Activated T-cell treated with anti-CD3 and anti-CD28 coated beads, Interleukin-2, amount 50 U/mL, for 72 hours (primary cell): ENCODE measurements around the gene NEMP1. TPM values are rescaled to one million over a fixed set of nuclear protein-coding genes. Genes with fewer than 3 reads are reported as not detected.

ENCODE experiments used
- ATAC-seq, 2 donors: fragments of 150-1000 bp; cut with Tn5 transposase; replicated peaks in 1 of 2; 2 replicates each; pipeline ENCODE4 v1.10.0; 2021; ENCODE audit warnings: moderate library complexity in 2 of 2, mild to moderate bottlenecking in 1 of 2
- DNase-seq, 2 donors: peaks; one replicate each; pipeline ENCODE4 v3.0.0; 2021 to 2022; ENCODE audit warnings: mixed read lengths in 1 of 2
- H3K27ac Mint-ChIP-seq: one replicate; pipeline ENCODE4 v1.8.0; 2022; ENCODE audit warnings: mild to moderate bottlenecking, moderate library complexity, mixed read lengths
- H3K27me3 Mint-ChIP-seq: one replicate; pipeline ENCODE4 v1.8.0; 2022; ENCODE audit warnings: low read depth, mixed read lengths
- H3K36me3 Mint-ChIP-seq, 2 donors: one replicate each; pipeline ENCODE4 v1.8.0; 2022; ENCODE audit warnings: mixed read lengths in 2 of 2, mild to moderate bottlenecking in 1 of 2; ENCODE audit not compliant: insufficient read depth in 2 of 2
- H3K4me1 Mint-ChIP-seq: one replicate; pipeline ENCODE4 v1.8.0; 2022; ENCODE audit warnings: low read depth, mixed read lengths
- H3K4me3 Mint-ChIP-seq, 2 donors: one replicate each; pipeline ENCODE4 v1.8.0; 2022; ENCODE audit warnings: mild to moderate bottlenecking in 2 of 2, mixed read lengths in 2 of 2, moderate library complexity in 2 of 2
- H3K9me3 Mint-ChIP-seq, 2 donors: one replicate each; pipeline ENCODE4 v1.8.0; 2022; ENCODE audit warnings: mixed read lengths in 2 of 2
- total RNA-seq, 2 donors: library from RNA; stranded (reverse); gene quantifications; one replicate each; pipeline ENCODE4 v1.2.3, GENCODE V29; 2022

Gene NEMP1
- total RNA-seq, 2 donors from 2014 or later: 114 to 119 TPM

- peaks cover 0 to 7% of the 10 kb centered on the region in 2 donors for H3K36me3 Mint-ChIP-seq
- no peak within 1 kb of the TSS for H3K27ac Mint-ChIP-seq
- H3K4me3 Mint-ChIP-seq: no peak within 1 kb of the TSS
- H3K9me3 Mint-ChIP-seq: peaks cover 2 to 4% of the 10 kb centered on the region in 2 donors
- peaks cover 47% of the 10 kb centered on the region for H3K4me1 Mint-ChIP-seq
- no peak for ATAC-seq
- no peak for DNase-seq
- H3K27me3 Mint-ChIP-seq: peaks cover 7% of the 10 kb centered on the region
Observed at GRCh38 chr12:57049890-57050289, 28.7 kb downstream of the NEMP1 start, which contains the start of gene MYO1A. MYO1A (minus strand) TSS chr12:57050129; CDS start chr12:57048323, 1,806 bp downstream.

- DNase-seq (no peak), ATAC-seq (no peak)
- H3K9me3 Mint-ChIP-seq: peaks cover 2 to 4% of the 10 kb centered on the region in 2 donors
- H3K27ac Mint-ChIP-seq: no peak overlapping the region
- peaks cover 53% of the 10 kb centered on the region for H3K4me1 Mint-ChIP-seq
- H3K27me3 Mint-ChIP-seq: peaks cover 7% of the 10 kb centered on the region
- no peak overlapping the region for H3K4me3 Mint-ChIP-seq
- H3K36me3 Mint-ChIP-seq: peaks cover 0 to 4% of the 10 kb centered on the region in 2 donors
Observed at GRCh38 chr12:57049119-57049446, 29.5 kb downstream of the NEMP1 start.

DNA sequence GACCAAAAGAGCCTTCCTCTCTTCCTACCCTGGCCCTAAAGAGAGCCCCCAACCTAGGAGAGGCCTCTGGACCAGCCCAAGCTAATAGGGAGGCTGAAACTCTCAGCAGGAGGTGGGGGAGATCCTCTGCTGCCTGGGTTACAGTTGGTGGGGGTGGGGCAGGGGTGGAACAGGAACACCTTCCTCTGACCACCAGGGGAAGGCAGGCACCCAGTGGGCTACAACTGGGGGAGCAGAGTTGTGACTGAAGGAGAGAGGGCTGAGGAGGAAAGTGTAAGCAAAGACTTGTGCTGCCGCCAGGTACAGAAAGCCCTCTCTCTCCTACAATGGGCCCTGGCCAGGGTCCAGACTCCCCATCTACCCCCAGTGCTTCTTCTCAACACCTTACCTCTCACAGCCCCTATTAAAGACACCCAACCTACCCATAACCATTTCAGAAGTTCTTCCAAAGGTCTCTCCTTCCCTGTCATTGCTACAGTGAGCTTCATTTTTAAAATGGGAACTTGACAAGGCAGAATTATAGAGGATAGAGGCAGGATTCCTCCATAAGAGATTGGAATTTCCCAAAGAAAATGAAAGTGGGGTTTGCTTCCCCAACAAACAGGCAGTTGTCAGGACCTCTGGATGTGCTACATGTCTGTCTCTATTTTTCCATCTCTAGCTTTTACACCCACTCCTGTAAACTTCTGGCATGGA is 30.0 kb downstream of the NEMP1 start:
- peak overlapping the region in 1 of 2 donors; percentile 63 for H3K4me3 Mint-ChIP-seq
- peaks cover 0 to 1% of the 10 kb centered on the region in 2 donors for H3K36me3 Mint-ChIP-seq
- H3K9me3 Mint-ChIP-seq: peaks cover 0 to 4% of the 10 kb centered on the region in 2 donors
- ATAC-seq (no peak), DNase-seq (no peak)
- no peak overlapping the region for H3K27ac Mint-ChIP-seq
- peaks cover 7% of the 10 kb centered on the region for H3K27me3 Mint-ChIP-seq
- peaks cover 53% of the 10 kb centered on the region for H3K4me1 Mint-ChIP-seq

- Mint-ChIP-seq H3K27ac (peak overlapping the region; percentile 39), H3K9me3 (no peaks in the 10 kb centered on the region), H3K27me3 (peaks cover 7% of the 10 kb centered on the region), H3K4me3 (peak overlapping the region; percentile 56 to 63), H3K4me1 (peaks cover 53% of the 10 kb centered on the region), H3K36me3 (peaks cover 0 to 1% of the 10 kb centered on the region in 2 donors)
- no peak for DNase-seq
- ATAC-seq: peak in 1 of 2 donors; percentile 10
Observed at GRCh38 chr12:57047981-57048380, 30.6 kb downstream of the NEMP1 start.

- H3K27me3 Mint-ChIP-seq: peaks cover 7% of the 10 kb centered on the region
- H3K4me3 Mint-ChIP-seq: peak overlapping the region; percentile 56 to 63
- DNase-seq (peak; percentile 81 to 82), ATAC-seq (peak; percentile 94)
- peaks cover 53% of the 10 kb centered on the region for H3K4me1 Mint-ChIP-seq
- H3K36me3 Mint-ChIP-seq: peaks cover 0 to 1% of the 10 kb centered on the region in 2 donors
- peak overlapping the region; percentile 39 for H3K27ac Mint-ChIP-seq
- H3K9me3 Mint-ChIP-seq: no peaks in the 10 kb centered on the region
Observed at GRCh38 chr12:57046947-57047890, 31.4 kb downstream of the NEMP1 start.

DNA sequence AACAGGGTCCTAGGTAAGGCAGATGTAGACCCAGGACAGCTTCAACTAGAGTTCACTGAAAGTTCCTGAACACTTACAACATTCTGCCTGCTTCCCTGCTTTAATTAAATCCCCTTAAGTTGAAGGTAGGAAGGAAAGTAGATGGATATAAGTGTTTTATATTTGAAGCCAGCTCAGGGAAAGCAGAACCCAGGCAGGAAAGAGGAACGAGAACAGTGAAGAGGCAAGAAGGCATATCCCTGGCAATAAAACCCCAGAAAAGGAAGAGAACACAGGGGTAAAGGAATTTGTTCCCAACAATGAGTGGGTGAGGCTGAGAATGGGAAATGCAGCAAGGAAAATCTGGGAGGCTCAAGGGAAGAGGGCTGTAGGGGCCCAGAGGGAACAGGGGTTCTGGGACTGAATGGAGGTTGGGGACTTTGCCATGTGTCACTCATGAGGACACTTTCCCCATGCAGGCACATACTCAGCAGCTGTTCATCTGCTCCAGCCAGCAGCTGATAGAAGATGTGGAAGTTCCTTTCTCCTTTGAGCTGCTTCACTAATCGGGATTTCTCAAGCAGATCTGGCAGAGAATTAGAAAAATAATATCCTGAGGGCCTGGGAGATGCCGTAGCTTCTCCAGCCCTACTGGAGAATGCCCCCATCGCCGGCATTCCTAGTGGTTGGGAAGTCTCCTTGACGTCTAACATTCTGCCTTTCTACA is 32.4 kb downstream of the NEMP1 start:
- peaks cover 53% of the 10 kb centered on the region for H3K4me1 Mint-ChIP-seq
- H3K4me3 Mint-ChIP-seq: peak overlapping the region; percentile 45 to 63
- ATAC-seq (no peak), DNase-seq (no peak)
- H3K27me3 Mint-ChIP-seq: peaks cover 7% of the 10 kb centered on the region
- peaks cover 0 to 1% of the 10 kb centered on the region in 2 donors for H3K36me3 Mint-ChIP-seq
- H3K27ac Mint-ChIP-seq: peak overlapping the region; percentile 16
- no peaks in the 10 kb centered on the region for H3K9me3 Mint-ChIP-seq

GRCh38 chr12:57044889-57045288 is 33.7 kb downstream of the NEMP1 start:
- Mint-ChIP-seq H3K4me1 (peaks cover 53% of the 10 kb centered on the region), H3K27me3 (peaks cover 7% of the 10 kb centered on the region), H3K4me3 (no peak overlapping the region), H3K27ac (no peak overlapping the region), H3K9me3 (no peaks in the 10 kb centered on the region), H3K36me3 (peaks cover 0 to 1% of the 10 kb centered on the region in 2 donors)
- DNase-seq (no peak), ATAC-seq (no peak)

DNA sequence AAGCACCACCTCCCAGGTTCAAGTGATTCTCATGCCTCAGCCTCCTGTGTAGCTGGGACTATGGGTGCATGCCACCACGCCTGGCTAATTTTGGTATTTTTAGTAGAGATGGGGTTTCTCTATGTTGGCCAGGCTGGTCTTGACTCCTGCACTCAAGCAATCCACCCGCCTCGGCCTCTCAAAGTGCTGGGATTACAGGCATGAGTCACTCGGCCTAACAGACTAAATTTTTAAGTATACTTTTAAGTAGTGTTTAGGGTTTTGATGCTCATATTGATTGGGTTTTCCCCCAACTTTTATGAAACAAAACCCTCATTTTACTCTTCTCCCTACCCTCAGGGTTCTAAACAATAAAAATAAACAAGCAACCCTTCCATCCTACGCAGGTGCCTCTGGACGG is 34.1 kb downstream of the NEMP1 start:
- Mint-ChIP-seq H3K4me3 (no peak overlapping the region), H3K4me1 (peaks cover 53% of the 10 kb centered on the region), H3K27ac (no peak overlapping the region), H3K36me3 (peaks cover 0 to 1% of the 10 kb centered on the region in 2 donors), H3K9me3 (no peaks in the 10 kb centered on the region), H3K27me3 (peaks cover 7% of the 10 kb centered on the region)
- ATAC-seq: no peak
- no peak for DNase-seq

DNA sequence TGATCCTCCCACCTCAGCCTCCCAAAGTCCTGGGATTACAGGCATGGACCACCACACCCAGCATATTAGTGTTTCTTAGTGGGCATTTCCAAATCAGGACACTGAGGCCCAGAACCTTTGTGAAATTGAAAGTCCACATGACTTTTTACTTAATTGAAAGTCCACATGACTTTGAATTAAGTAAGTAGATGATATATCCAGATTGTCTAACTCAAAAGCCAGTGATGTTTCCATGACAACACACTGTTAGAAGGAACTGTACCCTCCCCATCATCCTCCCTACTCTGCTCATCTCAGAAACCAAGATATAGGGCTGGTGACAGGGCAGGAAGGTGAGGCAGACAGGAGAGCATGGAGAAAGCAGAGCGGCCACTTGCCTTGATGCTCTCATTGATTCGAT is 35.9 kb downstream of the NEMP1 start:
- H3K36me3 Mint-ChIP-seq: peaks cover 0 to 3% of the 10 kb centered on the region in 2 donors
- H3K4me3 Mint-ChIP-seq: no peak overlapping the region
- H3K4me1 Mint-ChIP-seq: peaks cover 40% of the 10 kb centered on the region
- H3K27me3 Mint-ChIP-seq: peaks cover 7% of the 10 kb centered on the region
- no peak overlapping the region for H3K27ac Mint-ChIP-seq
- H3K9me3 Mint-ChIP-seq: no peaks in the 10 kb centered on the region
- ATAC-seq (no peak), DNase-seq (no peak)

DNA sequence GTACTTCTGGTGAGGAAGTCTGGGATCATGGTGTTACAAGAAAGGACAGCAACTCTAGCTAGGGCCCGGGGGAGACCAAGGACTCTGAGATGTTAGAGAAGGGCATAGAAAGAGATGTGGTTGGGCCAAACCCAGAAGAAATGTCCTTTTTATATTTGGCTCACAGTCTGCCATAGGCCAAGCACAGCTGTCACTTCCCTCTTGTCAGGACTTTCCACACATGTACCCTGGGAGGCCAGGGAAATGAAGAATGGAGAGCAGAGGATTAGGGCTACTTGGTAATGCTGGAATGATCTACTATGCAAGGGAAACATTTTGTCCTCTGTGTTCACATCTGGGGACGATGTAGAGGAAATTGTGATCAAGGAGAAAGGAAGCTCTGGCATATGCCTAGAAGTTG is 37.8 kb downstream of the NEMP1 start:
- H3K9me3 Mint-ChIP-seq: no peaks in the 10 kb centered on the region
- ATAC-seq: no peak
- H3K27me3 Mint-ChIP-seq: no peaks in the 10 kb centered on the region
- no peak overlapping the region for H3K4me3 Mint-ChIP-seq
- peaks cover 0 to 2% of the 10 kb centered on the region in 2 donors for H3K36me3 Mint-ChIP-seq
- no peak for DNase-seq
- H3K27ac Mint-ChIP-seq: no peak overlapping the region
- H3K4me1 Mint-ChIP-seq: peaks cover 21% of the 10 kb centered on the region

GRCh38 chr12:57040211-57040610 is 38.4 kb downstream of the NEMP1 start:
- H3K9me3 Mint-ChIP-seq: no peaks in the 10 kb centered on the region
- DNase-seq (no peak), ATAC-seq (no peak)
- no peaks in the 10 kb centered on the region for H3K27me3 Mint-ChIP-seq
- no peak overlapping the region for H3K27ac Mint-ChIP-seq
- H3K4me1 Mint-ChIP-seq: peaks cover 15% of the 10 kb centered on the region
- no peak overlapping the region for H3K4me3 Mint-ChIP-seq
- peaks cover 0 to 2% of the 10 kb centered on the region in 2 donors for H3K36me3 Mint-ChIP-seq

DNA sequence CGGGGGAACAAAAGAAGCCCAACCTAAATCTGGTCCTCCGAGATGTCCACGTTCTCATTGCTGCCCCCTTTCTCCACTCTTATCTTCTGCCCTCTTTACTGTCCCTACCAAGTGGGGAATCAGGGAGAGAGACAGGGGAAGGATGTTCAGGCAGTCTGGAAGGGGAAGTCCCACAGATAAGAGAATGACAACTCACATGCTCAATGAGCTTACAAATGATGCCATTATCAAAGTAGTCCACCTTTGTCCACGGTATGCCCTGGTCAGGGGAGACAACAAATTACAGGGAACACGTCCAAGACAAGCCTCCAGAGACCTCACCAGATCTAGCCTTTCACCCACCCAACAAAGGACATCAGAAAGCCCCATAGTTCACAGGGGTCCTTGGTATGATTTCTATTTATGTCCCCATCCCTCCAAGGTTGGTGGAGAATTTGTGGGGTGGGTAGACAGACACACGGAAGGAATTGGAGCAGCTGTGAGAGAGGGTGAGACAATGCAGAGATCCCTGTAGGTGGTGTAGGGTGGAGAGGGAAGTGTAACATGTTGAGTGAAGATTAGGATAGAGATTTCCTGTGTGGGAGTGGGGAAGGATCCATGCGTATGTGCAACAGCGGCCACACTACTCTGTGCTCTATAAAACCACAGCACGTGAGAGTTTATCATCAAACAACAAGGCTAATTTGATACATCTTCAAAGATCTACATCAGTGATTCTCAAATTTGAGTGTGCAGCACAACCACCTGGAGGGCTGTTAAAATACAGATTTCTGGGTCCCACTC is 39.4 kb downstream of the NEMP1 start:
- H3K4me1 Mint-ChIP-seq: peaks cover 7% of the 10 kb centered on the region
- H3K27ac Mint-ChIP-seq: no peak overlapping the region

More for the DNA sequence above, 39.4 kb downstream of the NEMP1 start:
- ATAC-seq (no peak), DNase-seq (no peak)
- Mint-ChIP-seq H3K27me3 (no peaks in the 10 kb centered on the region), H3K4me3 (no peak overlapping the region), H3K36me3 (peaks cover 0 to 2% of the 10 kb centered on the region in 2 donors), H3K9me3 (no peaks in the 10 kb centered on the region)
